GM12892 (cell line): ENCODE results near the gene MDM1.

Source experiments
- DNase-seq: peaks from one replicate; pipeline ENCODE4 v3.0.0; 2011; ENCODE audit not compliant: insufficient read length
- FAIRE-seq: peaks from 2 replicates; lab custom pipeline; 2011; peaks lifted over from hg19 to GRCh38; lab: Jason Lieb, UNC
- POLR2A ChIP-seq: IDR thresholded peaks from 2 replicates; pipeline ENCODE4 v1.6.1; 2011; ENCODE audit warnings: low read depth, low read length, control low read depth
- POLR2AphosphoS5 ChIP-seq: IDR thresholded peaks from 2 replicates; pipeline ENCODE4 v1.6.1; 2011; ENCODE audit warnings: low read depth, low read length, control low read depth
- TAF1 ChIP-seq: IDR thresholded peaks from 2 replicates; pipeline ENCODE4 v1.6.1; 2011; ENCODE audit warnings: low read depth, mild to moderate bottlenecking, control low read depth, low read length, borderline replicate concordance

Gene MDM1

DNA sequence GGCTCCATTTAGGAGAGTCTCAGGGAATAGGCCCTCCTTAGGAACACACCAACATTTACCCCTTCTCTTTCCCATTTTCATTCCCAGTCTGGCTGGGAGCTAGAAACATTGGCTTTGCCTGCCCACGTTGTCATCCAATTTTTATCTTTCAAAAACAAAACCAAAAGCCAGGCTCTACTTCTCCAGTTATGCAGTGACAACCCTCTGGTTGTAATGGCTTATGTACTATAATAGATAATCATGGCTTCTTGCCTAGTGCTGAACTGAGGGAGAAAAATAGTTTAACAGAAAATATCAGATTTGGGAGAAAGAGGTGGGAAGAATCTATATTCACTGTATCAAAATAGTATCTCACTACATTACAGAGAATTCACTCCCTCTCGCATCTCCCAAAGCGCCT lies 46.6 kb downstream of the MDM1 start:
- FAIRE-seq (no peak), DNase-seq (no peak)
- TF ChIP-seq POLR2AphosphoS5 (no peak), TAF1 (no peak), POLR2A (no peak)

DNA sequence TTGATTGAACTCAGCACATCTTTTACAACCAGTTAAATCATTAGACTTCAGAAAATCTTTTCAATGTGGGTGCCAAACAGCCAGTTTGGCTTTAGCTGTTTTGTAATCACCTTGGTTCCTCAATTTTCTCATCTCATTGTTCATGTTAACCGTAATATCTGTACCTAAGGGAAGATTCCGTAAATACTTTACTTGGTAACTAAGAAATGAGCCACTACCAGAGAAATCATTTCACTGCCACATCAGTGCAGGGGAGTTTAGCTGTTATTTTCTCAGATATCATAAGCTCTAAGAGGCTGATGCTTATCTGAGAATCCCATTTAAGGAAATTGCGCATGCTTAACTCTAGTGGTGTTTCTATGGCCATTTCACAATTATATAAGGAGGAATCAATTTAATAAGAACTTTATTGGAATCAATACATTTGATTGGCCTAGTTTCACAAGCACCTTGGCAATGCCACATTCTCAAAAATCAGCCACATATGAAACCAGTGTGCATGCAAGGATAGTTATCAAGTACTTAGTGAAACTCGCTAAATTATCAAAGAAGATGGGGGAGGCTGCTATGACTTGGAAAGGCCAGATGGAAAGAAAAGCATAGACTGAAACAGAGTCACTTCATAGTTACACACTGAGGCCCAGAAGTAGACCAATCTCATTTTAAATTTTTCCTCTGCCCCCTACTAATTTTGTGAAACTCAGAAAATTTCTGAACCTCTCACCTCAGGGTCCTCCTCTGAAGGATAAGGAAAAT lies 50.7 kb downstream of the MDM1 start:
- DNase-seq (no peak), FAIRE-seq (peak; percentile 56)
- TF ChIP-seq TAF1 (no peak), POLR2AphosphoS5 (no peak), POLR2A (no peak)

DNA sequence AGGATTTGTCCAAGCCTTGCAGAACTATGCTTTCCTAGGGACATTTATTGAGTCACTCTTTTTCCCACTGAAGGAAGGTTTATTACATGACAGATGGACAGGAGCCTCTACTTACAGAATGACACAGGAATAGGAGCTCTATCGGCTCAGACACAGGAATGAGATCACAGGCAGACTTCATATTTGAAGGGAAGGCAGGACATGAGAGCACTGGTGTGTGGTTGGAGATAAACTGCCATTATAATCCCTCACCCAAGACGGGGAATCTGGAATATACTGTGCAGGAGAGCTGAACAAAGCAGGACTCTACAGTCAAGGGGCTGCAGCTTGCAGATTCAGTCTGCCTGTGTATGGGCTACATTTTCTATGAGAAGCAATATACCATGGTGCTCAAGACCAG lies 51.9 kb downstream of the MDM1 start:
- FAIRE-seq (no peak), DNase-seq (no peak)
- TF ChIP-seq TAF1 (no peak), POLR2A (no peak), POLR2AphosphoS5 (no peak)

DNA sequence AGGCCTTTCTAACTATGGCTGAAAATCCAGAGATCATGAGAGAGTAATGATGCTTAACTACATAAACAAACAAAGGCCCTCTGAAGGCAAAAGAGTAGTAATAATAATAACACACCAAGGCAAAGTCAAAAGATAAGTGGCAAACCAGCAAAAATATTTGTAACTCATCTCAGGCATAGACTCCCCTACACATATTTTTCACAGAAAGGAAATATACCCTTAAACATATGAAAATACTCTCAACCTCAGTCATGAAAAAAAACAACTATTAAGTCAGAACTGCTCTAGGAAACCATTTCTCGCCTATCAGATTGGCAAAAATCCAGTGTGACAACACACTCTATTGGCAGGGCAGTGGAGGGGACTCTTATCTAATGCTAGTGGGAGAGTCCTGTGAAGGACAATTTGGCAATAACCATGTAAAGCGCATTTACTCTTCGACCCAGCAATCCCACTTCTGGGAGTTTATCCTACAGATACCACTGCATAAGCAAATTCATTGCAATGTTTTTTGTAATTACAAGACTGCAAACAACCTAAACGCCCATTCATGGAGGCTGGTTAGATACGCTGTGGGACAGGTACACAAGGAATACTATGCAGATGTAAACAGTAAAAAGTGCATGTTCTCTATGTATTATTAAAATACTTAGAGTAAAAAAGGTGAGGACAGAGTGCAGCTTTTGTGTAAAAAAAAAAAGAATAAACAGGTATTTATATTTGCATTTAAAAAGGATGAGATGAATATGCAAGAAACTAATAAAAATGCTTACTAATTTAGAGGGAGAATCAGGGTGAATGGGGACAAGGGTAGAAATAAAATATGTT lies 52.7 kb downstream of the MDM1 start:
- no peak for DNase-seq
- no peak for FAIRE-seq

DNA sequence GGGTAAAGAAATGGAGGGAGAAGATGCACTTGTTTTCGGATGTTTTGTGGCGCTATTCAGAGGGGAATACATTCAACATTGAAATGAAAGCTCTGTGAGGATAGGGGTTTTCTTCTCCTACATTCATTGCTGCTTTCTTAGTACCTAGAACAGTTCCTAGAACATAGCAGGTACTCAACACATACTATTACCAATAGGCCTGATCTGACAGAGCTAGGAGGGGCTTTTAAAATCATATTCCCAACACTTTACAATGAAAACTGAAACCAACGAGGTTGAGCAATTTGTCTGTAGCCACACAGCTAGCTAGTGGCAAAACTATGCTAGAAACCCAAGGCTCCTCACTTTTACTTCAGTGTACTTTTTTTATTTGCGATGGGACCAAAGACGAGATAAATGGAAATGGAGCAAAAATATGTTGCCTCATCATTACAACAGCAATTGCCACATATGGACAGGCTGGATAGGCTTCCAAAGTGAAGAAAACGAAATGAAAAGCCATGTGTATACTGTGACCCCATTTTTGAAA lies 55.7 kb downstream of the MDM1 start:
- no peak for DNase-seq
- no peak for TF ChIP-seq POLR2AphosphoS5
- TF ChIP-seq POLR2A = no peak
- no peak for TF ChIP-seq TAF1
- FAIRE-seq = peak; percentile 65

More for the DNA sequence above, 52.7 kb downstream of the MDM1 start:
- TF ChIP-seq POLR2AphosphoS5 = no peak
- no peak for TF ChIP-seq TAF1
- no peak for TF ChIP-seq POLR2A

DNA sequence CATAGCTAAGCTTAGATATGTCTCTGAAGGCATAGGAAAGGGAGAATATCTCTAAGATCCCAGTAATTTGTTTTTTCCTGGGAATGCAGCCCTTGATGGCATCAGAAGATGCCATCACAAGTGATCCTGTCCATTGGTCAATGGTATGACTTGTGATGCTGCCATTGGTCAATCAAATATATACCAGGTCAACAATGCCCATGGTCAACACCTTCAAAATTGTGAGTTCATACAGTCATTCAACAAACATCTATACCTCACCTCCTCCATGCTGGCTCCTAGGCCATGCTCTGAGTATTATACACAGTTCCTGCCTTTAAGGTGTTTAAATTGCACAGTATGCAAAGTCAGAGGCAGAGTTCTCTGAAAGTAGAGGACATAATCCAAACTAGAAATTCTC lies 59.4 kb downstream of the MDM1 start:
- no peak for TF ChIP-seq TAF1
- TF ChIP-seq POLR2AphosphoS5 = no peak
- TF ChIP-seq POLR2A = no peak
- FAIRE-seq (no peak), DNase-seq (no peak)

DNA sequence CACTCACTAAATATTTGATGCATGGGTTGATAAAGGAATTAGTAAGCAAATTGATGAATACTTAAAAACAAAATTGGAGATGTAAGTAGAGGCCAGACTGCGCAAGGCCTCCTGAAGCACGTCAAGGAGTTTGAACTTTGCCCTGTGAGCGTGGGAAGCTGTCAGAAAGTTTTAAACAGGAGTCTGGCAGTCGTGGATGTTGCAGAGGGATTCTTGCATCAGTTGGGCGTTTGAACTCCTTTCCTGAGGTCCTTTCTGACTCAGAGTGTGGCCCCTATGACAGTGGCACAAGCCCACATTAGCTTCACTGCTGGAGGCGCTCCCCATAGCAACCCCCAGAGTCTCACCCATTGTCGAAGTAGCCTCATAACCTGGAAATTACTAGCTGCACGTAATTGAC lies 60.8 kb downstream of the MDM1 start:
- TF ChIP-seq POLR2A (no peak), POLR2AphosphoS5 (no peak), TAF1 (no peak)
- FAIRE-seq = no peak

DNA sequence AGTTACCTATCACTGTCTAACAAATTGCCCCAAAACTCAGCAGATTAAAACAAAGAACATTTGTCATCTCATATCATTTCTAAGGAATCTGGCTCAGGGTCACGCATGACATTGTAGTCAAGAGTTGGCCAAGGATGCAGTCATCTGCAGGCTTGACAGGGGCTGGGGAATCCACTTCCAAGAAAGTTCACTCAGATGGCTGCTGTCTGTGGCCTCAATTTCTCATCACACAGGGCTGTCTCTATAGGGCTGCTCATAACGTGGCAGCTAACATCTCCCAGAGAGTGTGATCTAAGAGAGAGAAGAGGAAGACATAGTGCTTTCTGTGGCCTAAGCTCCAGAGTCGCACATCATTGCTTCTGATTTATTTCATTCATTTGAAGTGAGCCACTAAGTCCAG lies 61.8 kb downstream of the MDM1 start:
- TF ChIP-seq POLR2AphosphoS5 (no peak), POLR2A (no peak), TAF1 (no peak)
- DNase-seq (no peak), FAIRE-seq (no peak)

More for the DNA sequence above, 60.8 kb downstream of the MDM1 start:
- no peak for DNase-seq

DNA sequence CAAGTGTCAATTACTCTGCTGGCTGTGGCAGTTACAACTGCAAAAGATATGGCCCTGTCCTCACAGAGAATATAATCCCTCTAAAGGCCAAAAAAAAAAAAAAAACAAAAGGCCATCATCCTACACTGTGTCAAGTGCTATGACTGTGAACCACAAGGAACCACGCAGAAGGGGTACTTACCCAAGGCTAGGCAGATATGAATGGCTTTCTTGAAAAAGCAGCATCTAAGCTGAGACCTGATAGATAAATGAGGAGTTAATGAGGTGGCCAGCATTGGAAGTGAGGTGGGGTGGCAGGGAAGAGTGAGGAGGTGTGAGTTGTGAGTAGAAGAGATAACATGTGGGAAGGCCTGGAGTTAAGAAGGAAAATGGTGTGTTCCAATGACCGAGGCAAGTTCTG lies 62.4 kb downstream of the MDM1 start:
- no peak for DNase-seq
- no peak for FAIRE-seq
- no peak for TF ChIP-seq POLR2A
- no peak for TF ChIP-seq POLR2AphosphoS5
- TF ChIP-seq TAF1 = no peak

DNA sequence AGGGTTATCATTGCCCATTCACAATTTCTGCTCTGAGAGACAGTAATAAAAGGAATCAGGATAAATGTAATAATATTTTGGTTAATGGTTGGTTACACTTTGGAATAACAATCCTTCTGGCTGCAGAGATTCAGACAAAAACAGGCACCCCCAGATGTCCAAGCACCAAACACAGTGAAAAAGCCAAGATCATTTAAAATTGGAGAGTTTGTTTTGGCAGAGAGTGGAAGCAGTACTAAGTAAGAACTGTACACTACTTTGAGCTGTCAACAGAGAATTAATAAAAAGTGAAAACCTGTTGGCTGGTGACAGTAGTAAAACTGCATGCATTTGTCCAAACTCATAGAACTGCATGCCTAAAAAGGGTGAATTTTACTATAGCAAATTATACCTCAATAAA lies 63.2 kb downstream of the MDM1 start:
- TF ChIP-seq TAF1 (no peak), POLR2AphosphoS5 (no peak), POLR2A (no peak)
- FAIRE-seq (no peak), DNase-seq (no peak)

DNA sequence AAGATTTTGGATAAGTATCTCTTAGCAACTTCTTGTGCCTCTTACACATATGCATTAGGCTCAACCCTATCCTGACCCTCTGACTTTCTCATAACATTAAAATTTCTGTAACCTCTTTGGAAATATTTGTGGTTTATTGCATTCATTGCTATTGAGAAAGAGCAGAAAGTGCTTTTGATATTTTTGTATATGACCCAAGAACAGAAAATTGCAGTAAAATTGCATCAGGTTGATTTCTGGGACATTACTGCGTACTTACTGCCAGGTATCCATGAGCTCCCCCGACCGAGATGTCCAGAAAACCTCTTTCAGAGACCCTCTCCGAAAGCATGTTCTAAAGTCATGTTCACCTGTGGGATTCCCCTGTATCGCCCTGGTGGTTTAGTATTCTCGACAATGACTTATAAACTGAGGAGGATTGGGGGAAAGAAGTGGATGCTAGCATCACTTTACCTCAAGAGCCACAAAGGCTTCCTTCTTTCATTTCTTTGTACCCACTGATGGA lies 64.2 kb downstream of the MDM1 start:
- FAIRE-seq = no peak
- no peak for DNase-seq

DNA sequence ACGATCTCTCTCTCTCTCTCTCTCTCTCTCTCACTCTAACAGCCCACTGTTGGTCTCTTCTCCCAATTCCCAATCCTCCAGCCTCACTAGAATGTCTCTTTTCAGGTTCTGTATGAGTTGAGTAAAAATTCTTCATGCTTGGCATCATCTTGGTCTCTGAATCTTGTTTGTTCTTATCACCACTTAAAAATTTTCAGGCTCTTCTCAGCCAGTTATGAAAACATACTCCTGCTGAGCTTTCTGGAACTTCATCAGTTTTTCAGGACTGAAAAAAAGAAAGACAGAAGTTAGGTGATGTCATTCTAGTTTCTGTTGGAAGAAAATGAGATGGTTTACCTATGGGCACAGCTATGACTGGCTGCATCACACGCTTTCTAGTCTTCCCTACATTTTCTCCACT lies 67.3 kb downstream of the MDM1 start:
- no peak for TF ChIP-seq POLR2A
- no peak for TF ChIP-seq TAF1
- TF ChIP-seq POLR2AphosphoS5 = no peak
- DNase-seq (no peak), FAIRE-seq (no peak)

More for the DNA sequence above, 64.2 kb downstream of the MDM1 start:
- TF ChIP-seq TAF1 = no peak
- TF ChIP-seq POLR2AphosphoS5 = no peak
- TF ChIP-seq POLR2A = no peak
